HG03439 (cell line): ENCODE measurements around the gene GDA.
A peak's percentile ranks its signal among the peaks of the same experiment; 100 is the strongest.

Experiments used
- ATAC-seq: cut with Tn5 transposase; IDR thresholded peaks from one replicate; pipeline ENCODE4 v1.9.1; 2021; ENCODE audit warnings: mild to moderate bottlenecking, moderate library complexity; ENCODE audit not compliant: unreplicated experiment

GDA gene

GRCh38 chr9:72150127-72150526 lies 887 bp downstream of the GDA start:
- ATAC-seq: no peak

DNA sequence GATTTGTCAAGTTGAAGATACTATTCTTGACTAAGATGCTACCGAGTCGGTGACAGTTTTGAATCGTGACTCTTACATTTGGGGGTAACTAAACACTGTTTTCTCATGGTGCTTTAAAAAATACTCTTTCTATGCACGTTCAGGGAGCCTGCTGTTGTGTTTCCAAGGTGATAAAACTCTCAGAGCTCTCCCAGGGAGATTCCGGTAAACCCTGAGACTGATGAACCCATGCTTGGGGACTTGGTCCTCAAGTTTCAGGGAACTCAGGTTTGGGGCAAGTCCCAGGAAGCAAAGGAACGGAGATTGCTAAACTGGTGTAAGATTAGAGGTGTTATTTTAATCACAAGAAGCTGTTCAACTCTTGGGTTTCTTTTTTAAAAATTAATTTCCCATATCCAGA lies 1.4 kb downstream of the GDA start:
- ATAC-seq: no peak

- no peak for ATAC-seq
Observed at GRCh38 chr9:72151104-72151503, 1.9 kb downstream of the GDA start.

DNA sequence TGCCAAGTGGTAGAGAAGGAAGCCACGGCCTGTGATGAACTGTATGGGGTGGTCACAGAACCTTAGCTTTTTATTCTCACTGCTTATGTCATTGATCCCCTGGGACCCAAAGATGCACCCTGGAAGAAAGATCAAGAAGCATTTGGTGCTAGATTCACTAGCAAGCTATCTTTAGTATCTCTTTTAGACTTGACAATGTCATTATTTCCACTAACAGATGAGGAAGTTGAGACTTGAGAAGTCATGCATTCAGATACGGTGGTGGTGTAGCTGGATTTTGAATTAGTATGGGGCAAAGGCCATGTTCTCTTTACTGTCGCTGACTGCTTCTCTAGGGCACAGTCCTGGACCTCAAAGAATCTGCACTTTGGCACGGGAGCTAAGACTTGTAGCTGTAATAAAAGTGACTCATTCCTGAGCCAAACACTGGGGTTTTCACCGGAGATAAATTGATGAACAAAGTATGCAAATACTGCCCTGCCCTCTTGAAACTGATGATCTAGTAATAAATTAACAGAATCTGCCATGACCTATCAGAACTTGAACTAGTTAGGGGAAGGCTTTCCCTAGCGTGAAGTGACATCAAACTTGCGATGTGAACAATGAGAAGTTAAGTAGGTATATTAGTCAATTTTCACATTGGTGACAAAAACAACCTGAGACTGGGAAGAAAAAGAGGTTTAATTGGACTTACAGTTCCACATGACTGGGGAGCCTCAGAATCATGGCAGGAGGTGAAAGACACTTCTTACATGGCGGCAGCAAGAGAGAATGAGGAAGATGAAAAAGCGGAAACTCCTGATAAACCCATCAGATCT lies 5.4 kb downstream of the GDA start:
- ATAC-seq: peak; percentile 90

- no peak for ATAC-seq
Observed at GRCh38 chr9:72155301-72155700, 6.1 kb downstream of the GDA start.

- no peak for ATAC-seq
Observed at GRCh38 chr9:72156586-72156985, 7.3 kb downstream of the GDA start.

DNA sequence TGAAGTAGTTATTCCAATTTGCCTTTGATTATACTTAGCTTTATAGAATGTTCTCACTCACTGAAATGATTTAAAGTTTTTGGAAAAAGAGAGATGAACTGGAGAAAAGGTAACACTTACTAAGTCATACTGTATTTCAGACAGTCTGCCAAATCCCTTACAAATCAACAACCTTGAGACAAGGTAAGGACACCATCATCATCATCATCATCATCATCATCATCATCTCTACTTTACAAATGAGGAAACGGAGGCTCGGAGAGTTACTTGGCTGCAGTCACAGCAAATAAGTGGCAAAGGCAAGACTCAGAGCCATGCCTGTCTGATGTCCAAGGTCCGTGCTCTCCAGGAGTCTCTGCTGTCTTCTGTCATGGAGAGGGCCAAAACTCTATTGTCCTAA lies 9.4 kb downstream of the GDA start:
- no peak for ATAC-seq

DNA sequence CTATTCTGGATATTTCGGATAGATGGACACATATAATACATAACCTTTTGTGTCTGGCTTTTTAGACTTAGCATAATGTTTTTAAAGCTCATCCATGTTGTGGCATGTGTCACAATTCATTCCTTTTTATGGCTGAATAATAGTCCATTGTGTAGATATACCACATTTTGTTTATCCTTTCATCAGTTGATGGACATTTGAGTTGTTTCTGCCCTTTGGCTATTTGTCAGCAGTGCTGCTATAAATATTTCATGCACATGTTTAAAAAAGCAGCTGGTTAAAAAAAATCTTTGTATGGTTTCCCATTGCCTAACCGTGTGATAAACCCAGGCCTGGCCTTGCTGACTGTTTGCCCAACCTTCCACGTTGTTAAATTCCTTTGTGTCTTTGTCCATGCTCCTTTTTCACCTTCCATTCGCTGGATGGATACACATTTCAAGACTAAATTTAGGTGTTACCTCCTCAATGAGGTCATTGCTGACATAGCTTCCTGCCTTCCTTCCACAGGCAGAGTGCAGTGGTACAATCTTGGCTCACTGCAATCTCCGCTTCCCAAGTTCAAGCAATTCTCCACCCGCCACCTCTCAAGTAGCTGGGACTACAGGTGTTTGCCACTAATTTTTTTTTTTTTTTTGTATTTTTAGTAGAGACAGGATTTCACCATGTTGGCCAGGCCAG lies 11.3 kb downstream of the GDA start:
- no peak for ATAC-seq

GRCh38 chr9:72165326-72165725 lies 16.1 kb downstream of the GDA start:
- no peak for ATAC-seq

DNA sequence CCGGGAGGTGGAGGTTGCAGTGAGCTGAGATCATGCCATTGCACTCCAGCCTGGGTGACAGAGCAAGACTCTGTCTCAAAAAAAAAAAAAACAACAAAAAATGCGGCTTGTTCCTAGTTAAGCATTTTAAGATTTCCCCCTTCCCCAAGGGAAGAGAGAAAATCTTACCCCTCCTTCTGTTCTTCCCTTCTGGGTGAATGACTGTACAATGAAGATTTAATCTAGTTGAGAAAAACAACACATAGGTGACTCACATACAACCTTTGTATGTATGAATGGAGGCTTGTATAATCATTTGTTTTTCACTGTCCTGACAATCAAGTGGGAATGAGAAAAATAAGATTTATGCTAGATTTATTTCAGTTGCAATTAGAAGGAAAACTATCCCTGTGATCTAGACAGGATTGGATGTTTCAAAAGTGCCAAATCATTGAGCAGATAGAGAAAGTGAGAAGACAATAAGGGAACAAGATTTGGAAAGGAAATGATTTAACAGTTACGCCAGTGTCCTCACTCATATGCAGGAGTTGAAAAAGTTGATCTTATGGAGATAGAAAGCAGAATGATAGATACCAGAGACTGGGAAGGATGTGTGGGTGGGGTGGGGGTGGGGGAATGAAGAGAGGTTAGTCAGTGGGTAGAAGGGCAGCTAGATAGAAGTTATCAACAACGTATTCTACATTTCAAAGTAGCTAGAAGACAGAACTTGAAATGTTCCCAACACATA lies 16.7 kb downstream of the GDA start:
- ATAC-seq: no peak

- no peak for ATAC-seq
Observed at GRCh38 chr9:72168075-72168474, 18.8 kb downstream of the GDA start.

GRCh38 chr9:72169178-72169577 lies 19.9 kb downstream of the GDA start:
- no peak for ATAC-seq

DNA sequence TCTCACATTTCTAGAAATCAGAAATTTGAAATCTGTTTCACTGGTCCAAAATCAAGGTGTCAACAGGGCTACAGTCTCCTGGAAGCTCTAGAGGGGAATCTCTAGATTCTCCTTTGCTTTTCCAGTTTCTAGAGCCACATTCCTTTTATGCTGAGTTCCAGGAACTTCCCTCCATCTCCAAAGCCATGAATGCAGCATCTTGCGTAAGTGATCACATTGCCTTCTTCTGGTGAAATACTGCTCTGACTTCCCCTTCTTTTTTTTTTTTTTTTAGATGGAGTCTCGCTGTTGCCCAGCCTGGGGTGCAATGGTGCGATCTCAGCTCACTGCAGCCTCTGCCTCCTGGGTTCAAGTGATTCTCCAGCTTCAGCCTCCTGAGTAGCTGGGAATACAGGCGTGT lies 23.8 kb downstream of the GDA start:
- no peak for ATAC-seq

- no peak for ATAC-seq
Observed at GRCh38 chr9:72185561-72185960, 36.3 kb downstream of the GDA start.

DNA sequence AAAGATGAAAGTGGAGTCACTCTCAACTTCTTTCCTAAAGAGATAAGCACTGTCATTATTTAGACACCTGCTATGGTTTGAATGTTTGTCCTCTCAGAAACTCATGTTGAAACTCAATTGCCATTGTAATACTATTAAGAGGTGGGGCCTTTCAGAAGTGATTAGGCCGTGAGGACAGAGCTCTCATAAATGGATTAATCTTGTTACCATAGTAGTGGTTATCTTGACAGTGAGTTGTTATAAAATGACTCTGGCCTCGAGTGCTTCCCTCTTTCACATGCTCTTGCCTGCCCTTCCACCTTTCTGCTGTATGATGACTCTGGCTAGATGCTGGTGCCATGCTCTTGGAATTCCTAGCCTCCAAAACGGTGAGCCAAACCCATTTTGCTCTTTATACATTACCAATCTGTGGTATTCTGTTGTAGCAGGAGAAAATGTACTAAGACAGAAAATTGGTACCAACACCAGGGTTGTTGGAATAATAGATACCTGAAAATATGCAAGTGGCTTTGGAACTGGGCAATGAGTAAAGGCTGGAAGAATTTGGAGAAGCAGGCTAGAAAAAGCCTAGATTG lies 38.0 kb downstream of the GDA start:
- no peak for ATAC-seq

DNA sequence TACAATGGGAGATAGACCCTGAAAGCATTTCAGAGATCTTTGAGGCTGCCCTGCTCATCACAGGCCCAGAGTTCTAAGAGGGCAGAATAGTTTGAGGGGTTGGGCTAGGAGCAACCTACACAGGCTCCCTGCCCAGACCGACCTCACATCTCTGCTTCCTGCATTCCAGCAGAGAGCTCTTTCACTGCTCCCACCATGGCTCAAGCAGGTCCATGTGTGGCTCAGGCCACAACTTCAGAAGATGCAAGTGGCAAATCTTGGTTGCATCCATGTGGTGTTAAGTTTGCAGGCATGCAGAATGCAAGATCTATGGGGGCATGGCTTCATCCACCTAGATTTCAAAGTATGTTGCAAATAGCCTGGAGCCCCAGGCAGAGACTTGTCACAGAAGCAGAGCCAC lies 39.0 kb downstream of the GDA start:
- ATAC-seq: no peak

- peak; percentile 95 for ATAC-seq
Observed at GRCh38 chr9:72193478-72193881, 44.2 kb downstream of the GDA start.

DNA sequence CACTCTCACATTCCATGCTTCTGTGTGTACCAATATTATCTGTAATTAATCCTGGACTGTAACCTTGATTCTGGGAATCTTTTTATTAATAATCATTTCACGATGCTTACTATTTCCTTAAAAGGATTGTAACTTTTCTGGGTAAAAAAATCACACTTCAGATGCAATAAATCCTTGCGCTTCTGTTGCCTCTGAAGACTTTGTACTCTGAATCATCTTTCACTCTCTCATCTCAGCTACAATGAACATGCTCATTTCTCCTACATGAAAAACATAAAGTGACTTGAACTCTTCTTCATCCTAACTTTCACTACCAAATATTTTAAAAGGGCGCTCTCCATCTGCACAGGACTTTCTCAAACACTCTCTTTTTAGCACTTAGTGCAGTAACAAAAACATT lies 50.0 kb downstream of the GDA start:
- no peak for ATAC-seq

- no peak for ATAC-seq
Observed at GRCh38 chr9:72200452-72200851, 51.2 kb downstream of the GDA start.

- ATAC-seq: no peak
Observed at GRCh38 chr9:72202009-72202408, 52.8 kb downstream of the GDA start.

- no peak for ATAC-seq
Observed at GRCh38 chr9:72203205-72203803, 54.1 kb downstream of the GDA start.
